DMS153 treated with DMSO at 0.1 percent for 48 hours (cell line): ENCODE results near the gene SIX1.

Experiments used
- DNase-seq: peaks from one replicate; lab custom pipeline; 2025; ENCODE audit not compliant: unreplicated experiment; lab: John Stamatoyannopoulos, UW

Gene SIX1

DNA sequence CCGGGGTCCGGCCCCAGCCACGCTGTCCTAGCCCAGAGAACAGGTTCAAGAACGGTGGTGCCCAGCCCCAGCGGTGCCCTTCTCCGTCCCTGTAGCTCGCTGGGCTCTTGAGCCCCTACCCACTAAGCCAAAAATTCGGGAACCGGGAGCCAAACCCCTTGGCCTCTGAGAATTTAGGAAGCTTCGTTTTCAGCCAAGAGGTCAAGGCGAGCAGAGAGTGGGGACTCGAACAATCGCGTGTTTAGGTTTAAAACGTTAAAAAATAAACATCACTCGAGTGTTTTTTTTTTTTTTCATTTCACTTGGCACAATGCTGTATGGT, 6.2 kb downstream of the SIX1 start:
- DNase-seq, result no peak

GRCh38 chr14:60642270-60643140, 6.8 kb downstream of the SIX1 start:
- DNase-seq, result no peak

GRCh38 chr14:60641742-60642269, 7.5 kb downstream of the SIX1 start:
- no peak for DNase-seq

DNA sequence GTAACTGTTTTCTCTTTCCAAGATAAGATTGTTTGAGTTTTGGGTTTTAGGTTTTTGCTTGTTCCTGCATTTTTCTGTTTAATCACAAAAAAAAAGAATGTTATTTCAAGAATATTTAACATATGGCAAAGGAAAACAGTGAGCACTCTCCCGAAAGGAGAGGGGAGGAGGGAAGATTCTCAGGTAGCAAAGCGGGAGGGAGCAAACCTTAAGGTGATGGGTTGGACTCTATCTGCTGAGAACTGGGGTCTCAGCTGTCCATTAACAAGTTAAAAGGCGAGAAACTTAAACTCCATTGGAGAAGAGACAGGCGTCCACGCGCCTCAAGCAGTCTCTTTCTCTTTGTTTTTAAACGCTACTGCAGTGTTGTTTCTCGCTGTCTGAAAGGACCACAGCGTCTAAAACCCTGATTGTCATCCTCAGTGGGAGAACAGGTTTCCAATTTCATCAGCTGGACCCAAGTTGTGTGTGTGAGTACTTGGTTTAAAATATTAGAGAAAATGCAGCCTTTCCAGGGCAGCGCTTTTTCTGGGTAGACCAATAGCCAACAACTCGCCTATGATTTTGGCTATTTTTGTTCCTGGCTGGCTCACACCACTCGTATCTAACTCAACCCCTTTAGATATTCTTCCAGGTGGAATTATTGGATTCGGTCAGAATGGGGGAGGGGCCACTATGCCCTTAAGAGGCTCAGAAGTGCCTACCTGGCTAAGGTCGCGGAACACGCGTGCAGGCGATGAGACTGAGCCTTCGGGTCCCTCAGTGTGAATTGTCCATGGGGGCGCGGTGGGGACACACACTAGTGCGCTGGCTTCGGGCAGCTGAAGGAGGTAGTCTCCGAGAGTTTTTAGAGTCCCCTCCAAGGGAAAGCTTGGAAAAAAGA, 8.2 kb downstream of the SIX1 start:
- DNase-seq, result no peak

- DNase-seq, result no peak
Measured at GRCh38 chr14:60639674-60640073, 9.6 kb downstream of the SIX1 start.

- peak; percentile 54 for DNase-seq
Measured at GRCh38 chr14:60637479-60638315, 11.6 kb downstream of the SIX1 start.

- no peak for DNase-seq
Measured at GRCh38 chr14:60636879-60637478, 12.3 kb downstream of the SIX1 start.

GRCh38 chr14:60634153-60634552, 15.1 kb downstream of the SIX1 start:
- DNase-seq, result no peak

DNA sequence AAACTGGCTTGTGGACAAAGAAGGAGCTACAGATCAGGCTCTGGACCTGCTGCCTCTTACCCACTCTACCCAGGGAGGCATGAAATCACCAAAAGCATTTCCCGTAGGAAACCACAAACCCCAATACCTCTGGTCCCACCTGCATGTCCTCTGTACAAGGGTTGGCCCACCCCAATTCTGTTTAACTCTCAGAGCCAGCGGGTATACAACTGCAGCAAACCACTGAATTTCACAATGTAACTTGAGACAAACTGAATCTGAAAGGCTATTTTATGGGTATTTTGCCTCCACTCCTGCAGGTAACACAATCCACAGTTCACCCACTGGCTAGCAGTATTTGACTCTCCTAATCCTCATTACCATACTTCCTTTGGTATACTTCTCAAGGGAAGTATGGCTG, 16.5 kb downstream of the SIX1 start:
- DNase-seq, result no peak

- DNase-seq, result no peak
Measured at GRCh38 chr14:60632257-60632656, 17.0 kb downstream of the SIX1 start.

DNA sequence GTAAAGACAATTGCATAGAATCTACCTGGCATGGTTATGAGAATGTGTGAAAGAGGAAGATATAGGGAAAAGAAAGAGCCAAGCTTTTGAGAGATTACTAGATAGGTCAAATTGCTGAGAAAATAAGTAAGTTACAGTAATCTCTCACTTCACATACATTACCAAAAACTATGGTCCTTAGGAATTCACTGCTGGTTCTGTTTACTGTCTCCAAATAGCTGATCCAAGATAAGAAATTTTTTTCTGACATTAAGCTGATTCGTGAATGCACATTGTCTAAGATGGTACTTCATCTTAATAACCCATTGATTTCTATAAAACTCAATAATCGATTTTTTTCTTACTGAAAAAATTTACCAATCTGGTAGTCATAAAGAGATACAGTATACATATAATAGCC, 17.4 kb downstream of the SIX1 start:
- DNase-seq, result no peak

DNA sequence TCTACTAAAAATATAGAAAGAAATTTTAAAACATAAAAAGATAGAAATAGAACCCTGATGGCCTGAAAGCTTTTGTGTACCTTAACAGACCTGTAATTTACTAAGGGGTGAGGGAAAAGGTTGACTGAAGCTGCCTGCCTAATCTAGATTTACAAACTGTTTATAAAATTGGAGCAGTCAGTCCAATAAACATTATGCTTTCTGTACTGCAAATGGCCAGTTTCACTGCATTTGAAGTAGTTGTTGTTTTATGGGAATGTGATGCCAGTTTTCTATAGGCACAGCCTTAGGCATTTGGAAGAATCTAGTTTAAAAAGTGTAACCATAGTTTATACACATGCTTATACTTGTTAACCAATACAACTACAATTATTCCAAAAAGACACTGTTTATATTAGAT, 19.1 kb downstream of the SIX1 start:
- DNase-seq, result no peak

DNA sequence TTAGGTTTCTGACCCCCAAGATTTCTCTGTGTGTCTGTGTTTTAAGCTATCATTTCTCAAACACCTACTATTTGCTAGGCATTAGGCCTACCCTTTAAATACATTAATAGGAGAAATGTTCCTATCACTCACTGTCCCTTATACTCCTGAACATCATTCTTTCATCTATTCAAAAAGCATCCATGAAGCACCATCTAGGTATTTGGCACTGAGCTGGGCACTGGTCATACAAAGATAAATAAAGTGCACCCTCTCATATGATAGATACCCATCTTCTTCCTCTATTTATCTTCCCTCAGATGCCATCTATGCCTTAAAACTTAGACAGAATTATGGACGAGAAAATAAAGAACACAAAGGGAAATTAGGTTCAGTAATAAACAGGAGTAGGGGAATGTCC, 20.4 kb downstream of the SIX1 start:
- DNase-seq, result no peak

DNA sequence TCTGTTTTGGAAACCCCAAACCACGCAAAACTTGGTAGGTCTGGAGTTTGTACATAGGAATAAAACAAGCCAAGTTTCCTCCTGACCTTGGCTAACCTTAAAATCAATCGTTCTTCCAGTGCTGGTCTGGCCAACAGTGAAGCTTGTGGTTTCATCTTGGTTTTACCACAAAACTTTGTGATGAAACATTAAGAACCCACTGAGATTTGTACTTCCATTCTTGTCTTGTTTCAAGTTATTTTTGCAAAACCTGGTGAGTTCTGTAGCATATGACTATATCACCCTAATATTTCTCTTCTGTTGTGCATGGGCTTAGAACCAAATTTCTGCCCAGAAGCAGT, 26.4 kb downstream of the SIX1 start:
- no peak for DNase-seq

DNA sequence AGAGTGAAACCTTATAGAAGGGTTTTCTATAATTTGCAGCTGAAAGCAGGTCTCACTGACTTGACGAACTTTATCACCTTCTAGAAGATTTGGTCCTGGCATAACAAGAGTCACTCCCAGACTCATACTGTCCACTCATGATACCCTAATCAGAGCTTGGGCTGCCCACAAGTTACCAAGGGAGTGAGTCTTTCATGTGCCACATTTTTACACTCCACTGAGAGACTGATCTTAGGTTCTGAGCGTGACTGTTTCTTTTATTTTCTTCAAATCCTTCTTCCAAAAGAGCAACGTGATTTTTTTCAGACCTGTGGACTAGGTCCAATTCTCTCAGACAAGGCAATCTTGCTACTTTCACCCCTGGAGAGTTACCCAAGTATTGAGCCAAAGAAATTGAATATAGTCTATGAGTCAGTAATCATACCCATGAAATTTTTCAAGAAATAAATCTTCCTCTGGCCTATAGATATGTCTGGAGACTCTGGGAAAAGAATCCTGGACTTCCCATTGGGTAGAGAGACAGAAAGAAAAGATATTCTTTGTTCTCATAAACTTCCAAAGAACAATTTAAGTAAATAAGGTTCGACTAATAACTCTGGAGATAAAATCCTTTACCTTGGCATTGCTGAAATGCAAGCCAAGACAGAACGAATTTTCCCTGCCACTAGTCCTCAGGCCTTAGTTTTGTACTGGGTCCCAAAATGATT, 26.9 kb downstream of the SIX1 start:
- DNase-seq, result no peak

- DNase-seq, result no peak
Measured at GRCh38 chr14:60621386-60621785, 27.9 kb downstream of the SIX1 start.

- DNase-seq, result peak; percentile 80
Measured at GRCh38 chr14:60618241-60618640, 31.0 kb downstream of the SIX1 start.

DNA sequence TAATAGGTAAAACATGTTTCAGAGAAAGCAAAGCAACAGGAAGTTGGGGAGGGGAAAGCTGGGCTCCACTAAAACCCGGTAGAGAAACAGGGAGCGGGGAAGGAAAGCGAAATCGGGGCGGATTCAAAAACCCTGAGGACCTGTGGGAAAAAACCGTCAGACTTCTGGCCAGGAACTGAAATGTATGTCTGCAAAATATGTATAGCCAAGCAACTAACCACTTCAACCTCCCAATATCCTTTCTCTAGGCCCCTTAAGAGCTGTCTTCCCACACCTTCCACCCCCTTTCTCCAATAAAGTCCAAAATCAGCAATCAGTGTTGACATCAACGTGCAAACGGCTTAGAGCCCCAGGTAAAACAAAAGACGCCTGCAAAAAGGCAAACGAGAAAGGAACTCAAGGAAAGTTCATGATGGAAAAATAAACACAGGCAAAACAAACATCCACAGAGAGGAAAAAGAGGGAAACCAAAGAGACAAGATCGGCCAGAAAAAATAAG, 32.8 kb downstream of the SIX1 start:
- peak; percentile 78 for DNase-seq

- DNase-seq, result no peak
Measured at GRCh38 chr14:60602291-60602690, 47.0 kb downstream of the SIX1 start.

DNA sequence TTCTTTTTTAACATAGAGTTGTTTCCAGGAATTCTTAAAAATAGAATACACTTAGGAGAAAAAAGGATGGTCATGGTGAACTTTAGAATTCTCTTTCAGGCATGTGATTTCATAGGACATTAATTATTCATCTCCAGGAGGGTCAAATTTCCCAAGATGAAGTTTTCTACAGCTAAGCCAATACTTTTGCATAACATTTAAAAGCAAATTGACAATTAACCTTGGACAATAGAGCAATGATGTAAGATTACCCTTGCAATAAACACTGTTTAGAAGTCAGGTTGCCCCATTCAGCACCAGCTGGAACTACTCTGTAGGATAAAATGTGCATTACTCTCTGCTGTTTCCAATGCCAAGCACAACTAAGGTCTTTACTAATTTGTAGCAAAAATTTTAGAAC, 49.5 kb downstream of the SIX1 start:
- DNase-seq, result no peak
